OCI-LY7 (cell line): ENCODE data around the gene ZC2HC1B. TPM values are rescaled to one million over a fixed set of nuclear protein-coding genes. Genes with fewer than 3 reads are reported as not detected.

Source experiments
- BruUV-seq: library from RNA; stranded (reverse); fragments of 400-500 nt; replicated peaks from 2 replicates; lab custom pipeline; 2021; lab: Mats Ljungman, UMichigan
- CTCF ChIA-PET: fragments of 300-600 bp; sonication (Branson Sonifier 250); formaldehyde crosslinking; loops from one replicate; lab custom pipeline; 2022; ENCODE audit warnings: antibody characterized with exemption; ENCODE audit not compliant: unreplicated experiment; lab: Charles Lee
- POLR2A ChIA-PET: fragments of 300-600 bp; sonication (Branson Sonifier 250); formaldehyde crosslinking; loops from one replicate; lab custom pipeline; 2022; ENCODE audit warnings: antibody characterized with exemption; lab: Charles Lee
- DNase-seq: peaks from one replicate; pipeline ENCODE4 v3.0.0-alpha.2; 2015; ENCODE audit warnings: low spot score
- H2AFZ ChIP-seq: fragments of 200-600 bp; sonication (generic), shearing (Covaris generic); 2 replicates; pipeline ENCODE4 v1.6.1; 2014; ENCODE audit warnings: mild to moderate bottlenecking, antibody characterized with exemption, low read length, moderate library complexity
- H3K27ac ChIP-seq: fragments of 200-600 bp; sonication (generic); 2 replicates; pipeline ENCODE4 v1.5.1; 2014; ENCODE audit warnings: mixed run types, low read depth, mild to moderate bottlenecking, moderate library complexity, low read length, inconsistent platforms; ENCODE audit not compliant: poor library complexity, severe bottlenecking
- H3K36me3 ChIP-seq: fragments of 200-600 bp; sonication (generic); 2 replicates; pipeline ENCODE4 v1.6.1; 2014; ENCODE audit warnings: mild to moderate bottlenecking, antibody characterized with exemption, low read length, moderate library complexity, mixed read lengths; ENCODE audit not compliant: insufficient read depth
- H3K4me1 ChIP-seq: fragments of 200-600 bp; sonication (generic); 2 replicates; pipeline ENCODE4 v1.5.1; 2014; ENCODE audit warnings: mild to moderate bottlenecking, low read length; ENCODE audit not compliant: insufficient read depth, poor library complexity, severe bottlenecking
- H3K4me2 ChIP-seq: fragments of 200-600 bp; sonication (generic); 2 replicates; pipeline ENCODE4 v1.6.1; 2014; ENCODE audit warnings: mild to moderate bottlenecking, low read length
- H3K4me3 ChIP-seq: fragments of 200-600 bp; sonication (generic); 2 replicates; pipeline ENCODE4 v1.5.1; 2014; ENCODE audit warnings: mild to moderate bottlenecking, low read depth, low read length; ENCODE audit not compliant: poor library complexity, severe bottlenecking
- H3K79me2 ChIP-seq: fragments of 200-600 bp; sonication (generic); 2 replicates; pipeline ENCODE4 v1.6.1; 2016; ENCODE audit warnings: low read depth, mild to moderate bottlenecking, low read length, moderate library complexity, mixed read lengths; ENCODE audit not compliant: insufficient read depth
- H3K9me2 ChIP-seq: fragments of 200-600 bp; sonication (generic); 2 replicates; pipeline ENCODE4 v1.6.1; 2016; ENCODE audit warnings: mild to moderate bottlenecking, low read length, mixed read lengths; ENCODE audit not compliant: insufficient read depth
- H3K9me3 ChIP-seq: fragments of 200-600 bp; sonication (generic); 2 replicates; pipeline ENCODE4 v1.6.1; 2014; ENCODE audit warnings: mild to moderate bottlenecking, mixed run types, low read length, mixed read lengths
- H4K20me1 ChIP-seq: fragments of 200-600 bp; sonication (generic); 2 replicates; pipeline ENCODE4 v1.6.1; 2014; ENCODE audit warnings: mild to moderate bottlenecking, antibody characterized with exemption, low read length, moderate library complexity, mixed read lengths; ENCODE audit not compliant: insufficient read depth
- CTCF ChIP-seq: fragments of 200-600 bp; sonication (generic); conservative IDR thresholded peaks from 2 replicates; pipeline ENCODE4 v1.5.1; 2014; ENCODE audit warnings: mild to moderate bottlenecking, antibody characterized with exemption, low read length, moderate library complexity, mixed read lengths
- EZH2phosphoT487 ChIP-seq: fragments of 200-600 bp; sonication (generic); IDR thresholded peaks from 2 replicates; pipeline ENCODE4 v1.6.1; 2018; ENCODE audit warnings: low read depth, borderline replicate concordance, mild to moderate bottlenecking, mixed run types, antibody characterized with exemption, low read length, moderate library complexity, mixed read lengths
- intact Hi-C: fragments of 100-400 bp; cut with micrococcal nuclease; formaldehyde crosslinking; loops from one replicate; pipeline ENCODE4 v1.10.0; 2022; ENCODE audit not compliant: unreplicated experiment
- total RNA-seq, 2 experiments: library from RNA; depleted of rRNA in 1 of 2; stranded (reverse); fragments of >200 nt in 1 of 2; shearing (Covaris generic) in 1 of 2; gene quantifications; 2 replicates each; pipeline ENCODE4 v1.2.3, GENCODE V29; 2014 to 2022

Gene ZC2HC1B
- total RNA-seq, 2 experiments from 2014 or later, result not detected

- no peaks in the 10 kb centered on the region for H3K9me2 ChIP-seq
- H3K79me2 ChIP-seq, result no peaks in the 10 kb centered on the region
- no peak overlapping the region for H3K4me3 ChIP-seq
- H3K9me3 ChIP-seq, result no peaks in the 10 kb centered on the region
- no peaks in the 10 kb centered on the region for H3K36me3 ChIP-seq
- POLR2A ChIA-PET, result interaction anchor here (0.8 kb wide), 1 partner anchor 10 kb away, joined by 3 read pairs; no protein-coding TSS in a partner anchor
- BruUV-seq, result no TSS peak
- DNase-seq, result no peak
- no peaks in the 10 kb centered on the region for H3K4me1 ChIP-seq
- no peak overlapping the region for H3K27ac ChIP-seq
- no peak for TF ChIP-seq CTCF
- TF ChIP-seq EZH2phosphoT487, result no peak
- H3K4me2 ChIP-seq, result no peak overlapping the region
- intact Hi-C loops, result no loop called here
- no peak overlapping the region for H2AFZ ChIP-seq
- no peaks in the 10 kb centered on the region for H4K20me1 ChIP-seq
- CTCF ChIA-PET, result no interaction called here
These were observed 118.7 kb downstream of the ZC2HC1B start for GRCh38 chr6:143982968-143983367.

- no peak overlapping the region for H3K4me3 ChIP-seq
- ChIA-PET POLR2A (no interaction called here), CTCF (no interaction called here)
- no peaks in the 10 kb centered on the region for H3K36me3 ChIP-seq
- no peaks in the 10 kb centered on the region for H3K79me2 ChIP-seq
- no peak overlapping the region for H2AFZ ChIP-seq
- no peaks in the 10 kb centered on the region for H3K9me3 ChIP-seq
- no peaks in the 10 kb centered on the region for H3K4me1 ChIP-seq
- BruUV-seq, result no TSS peak
- H4K20me1 ChIP-seq, result no peaks in the 10 kb centered on the region
- no peak overlapping the region for H3K27ac ChIP-seq
- no peak for DNase-seq
- H3K9me2 ChIP-seq, result no peaks in the 10 kb centered on the region
- intact Hi-C loops, result no loop called here
- no peak overlapping the region for H3K4me2 ChIP-seq
- no peak for TF ChIP-seq EZH2phosphoT487
- no peak for TF ChIP-seq CTCF
These were observed 120.4 kb downstream of the ZC2HC1B start for GRCh38 chr6:143984666-143985065.

- TF ChIP-seq CTCF, result no peak
- TF ChIP-seq EZH2phosphoT487, result no peak
- Histone ChIP-seq H3K27ac (no peak overlapping the region), H3K9me3 (no peaks in the 10 kb centered on the region), H3K79me2 (no peaks in the 10 kb centered on the region), H3K36me3 (no peaks in the 10 kb centered on the region), H2AFZ (no peak overlapping the region), H4K20me1 (no peaks in the 10 kb centered on the region), H3K4me1 (no peaks in the 10 kb centered on the region), H3K9me2 (no peaks in the 10 kb centered on the region), H3K4me2 (no peak overlapping the region), H3K4me3 (no peak overlapping the region)
- ChIA-PET POLR2A (interaction anchor here (0.6 kb wide), 2 partner anchors 27 to 153 kb away, joined by 3 to 6 read pairs; no protein-coding TSS in a partner anchor), CTCF (no interaction called here)
- intact Hi-C loops, result no loop called here
- no TSS peak for BruUV-seq
- no peak for DNase-seq
These were observed 122.3 kb downstream of the ZC2HC1B start for GRCh38 chr6:143986463-143987065.
